NCI-H510A (cell line): Measurements from ENCODE around the gene NOXRED1.
A peak's percentile ranks its signal among the peaks of the same experiment; 100 is the strongest.
"Not testable (repeated sequence)": the region's sequence is repeated elsewhere in the genome, so short reads cannot be mapped to it uniquely, and the experiment has no call there.

Source experiments
- DNase-seq: peaks from one replicate; lab custom pipeline; 2025; lab: John Stamatoyannopoulos, UW

NOXRED1 gene

GRCh38 chr14:77423423-77423822, at the start of gene NOXRED1:
TSS of gene NOXRED1 (minus strand) at chr14:77423523. CDS start at chr14:77422889, 634 bp downstream.
- DNase-seq = no peak

GRCh38 chr14:77470224-77470870, 47.0 kb upstream of the NOXRED1 start:
- no peak for DNase-seq

GRCh38 chr14:77469539-77469938, 46.2 kb upstream of the NOXRED1 start:
- no peak for DNase-seq

- DNase-seq = no peak
Measured at GRCh38 chr14:77469067-77469505, 45.8 kb upstream of the NOXRED1 start.

GRCh38 chr14:77467801-77468200, 44.5 kb upstream of the NOXRED1 start:
- no peak for DNase-seq

GRCh38 chr14:77459072-77459723, 35.9 kb upstream of the NOXRED1 start:
- DNase-seq = no peak

- no peak for DNase-seq
Measured at GRCh38 chr14:77458249-77458950, 35.1 kb upstream of the NOXRED1 start.

GRCh38 chr14:77457522-77458248, 34.4 kb upstream of the NOXRED1 start, which contains the start of the genes AHSA1 and VIPAS39:
TSS of gene AHSA1 (plus strand) at chr14:77458093. CDS start at chr14:77458190, 97 bp downstream.
TSS of gene VIPAS39 (minus strand) at chr14:77457601. CDS start at chr14:77454102, 3,499 bp downstream.
- peak; percentile 95 for DNase-seq

- DNase-seq = no peak
Measured at GRCh38 chr14:77457115-77457521, 33.8 kb upstream of the NOXRED1 start.

- no peak for DNase-seq
Measured at GRCh38 chr14:77455966-77456640, 32.8 kb upstream of the NOXRED1 start.

GRCh38 chr14:77442196-77442595, 18.9 kb upstream of the NOXRED1 start:
- no peak for DNase-seq

GRCh38 chr14:77439861-77440260, 16.5 kb upstream of the NOXRED1 start:
- no peak for DNase-seq

- DNase-seq = no peak
Measured at GRCh38 chr14:77438596-77438995, 15.3 kb upstream of the NOXRED1 start.

GRCh38 chr14:77436042-77436441, 12.7 kb upstream of the NOXRED1 start:
- DNase-seq = no peak

GRCh38 chr14:77426396-77426795, 3.1 kb upstream of the NOXRED1 start:
- no peak for DNase-seq

- DNase-seq = no peak
Measured at GRCh38 chr14:77424862-77425261, 1.5 kb upstream of the NOXRED1 start.

- no peak for DNase-seq
Measured at GRCh38 chr14:77421201-77421600, 2.1 kb downstream of the NOXRED1 start.

GRCh38 chr14:77416836-77417235, 6.5 kb downstream of the NOXRED1 start:
- DNase-seq = no peak

- not testable (repeated sequence) for DNase-seq
Measured at GRCh38 chr14:77416098-77416497, 7.2 kb downstream of the NOXRED1 start.

- not testable (repeated sequence) for DNase-seq
Measured at GRCh38 chr14:77415403-77416030, 7.8 kb downstream of the NOXRED1 start.

GRCh38 chr14:77409131-77409533, 14.2 kb downstream of the NOXRED1 start:
- DNase-seq = no peak
